Stomach (tissue), 9 donors: ENCODE data around the gene CISH. TPM values are rescaled to one million over a fixed set of nuclear protein-coding genes. Genes with fewer than 3 reads are reported as not detected.
A peak's percentile ranks its signal among the peaks of the same experiment; 100 is the strongest.

Source experiments
- DNase-seq, 2 donors: peaks; one replicate each; pipeline versions ENCODE4 v3.0.0 to v3.0.0-alpha.2; 2013 to 2019
- H3K27ac ChIP-seq, 5 donors: fragments of 200-600 bp in 4 of 5; sonication (generic) in 4 of 5; one replicate each; pipeline ENCODE4 v1.5.1; 2013 to 2019; ENCODE audit warnings: mild to moderate bottlenecking in 1 of 5, moderate library complexity in 1 of 5
- H3K27me3 ChIP-seq, 3 donors: fragments of 200-600 bp; sonication (generic); one replicate each; pipeline ENCODE4 v1.5.1; 2017 to 2019; ENCODE audit warnings: mixed run types in 1 of 3
- H3K36me3 ChIP-seq, 4 donors: fragments of 200-600 bp; sonication (generic); 1 replicate in 3 of 4; 2 replicates in 1 of 4; pipeline ENCODE4 v1.5.1; 2016 to 2019
- H3K4me1 ChIP-seq, 4 donors: fragments of 200-600 bp; sonication (generic); one replicate each; pipeline ENCODE4 v1.5.1; 2016 to 2019
- H3K4me3 ChIP-seq, 4 donors: fragments of 200-600 bp; sonication (generic) in 3 of 4; one replicate each; pipeline ENCODE4 v1.5.1; 2016 to 2019; ENCODE audit warnings: mild to moderate bottlenecking in 1 of 4
- H3K9me3 ChIP-seq, 4 donors: fragments of 200-600 bp; sonication (generic); one replicate each; pipeline ENCODE4 v1.5.1; 2016 to 2019
- CTCF ChIP-seq, 7 experiments: fragments of 450-650 bp in 4 of 7; fragments of 200-600 bp in 3 of 7; sonication (generic) in 3 of 7; IDR thresholded peaks; one replicate each; pipeline ENCODE4 v1.5.1; 2016 to 2019; ENCODE audit warnings: antibody characterized with exemption in 7 of 7, control low read depth in 2 of 7, mild to moderate bottlenecking in 1 of 7
- EP300 ChIP-seq: sonication (generic); formaldehyde crosslinking; IDR thresholded peaks from one replicate; pipeline ENCODE4 v1.6.1; 2017; ENCODE audit warnings: antibody characterized with exemption
- POLR2A ChIP-seq, 4 donors: fragments of 450-650 bp; IDR thresholded peaks; one replicate each; pipeline ENCODE4 v1.6.1; 2016; ENCODE audit warnings: antibody characterized with exemption in 4 of 4, control low read depth in 2 of 4, mild to moderate bottlenecking in 1 of 4, moderate library complexity in 1 of 4
- POLR2AphosphoS5 ChIP-seq, 3 donors: sonication (generic); formaldehyde crosslinking; IDR thresholded peaks; one replicate each; pipeline ENCODE4 v1.6.1; 2016; ENCODE audit warnings: antibody characterized with exemption in 3 of 3
- WGBS, 5 donors: extraction: QIAGEN DNeasy Blood & Tissue Kit in 3 of 5; methylation state at CpG; one replicate each; pipeline versions ENCODE4 v1.1.5 to v1.1.7; 2013 to 2018; 5-methylcytosine and 5-hydroxymethylcytosine counted together
- intact Hi-C: fragments of 100-400 bp; cut with DNase I; formaldehyde crosslinking; loops from one replicate; pipeline ENCODE4 v1.15.1; 2023; ENCODE audit warnings: low total_unique reads
- polyA plus RNA-seq, 3 donors: library from polyadenylated mRNA; stranded (reverse); fragments of 200-250 nt; gene quantifications; one replicate each; pipeline ENCODE4 v1.2.3, GENCODE V29; 2013
- total RNA-seq, 5 donors: library from RNA; depleted of rRNA; stranded (reverse); fragments of >200 nt; gene quantifications; one replicate each; pipeline versions ENCODE4 v1.1.0 to v1.2.3, GENCODE V29; 2014 to 2016
- donor health status: healthy with polysubstance abuse.
- donor health status: Bipolar disorder and iron deficiency.
- donor health status: healthy.

The CISH gene
- total and polyA plus RNA-seq, 8 donors, result 1.8 to 11.5 (median 5.6) TPM

GRCh38 chr3:50609071-50609762 lies 2.4 kb downstream of the CISH start:
- Histone ChIP-seq H3K4me1 (peaks cover 52 to 95% (median 90%) of the 10 kb centered on the region in 4 donors), H3K27ac (peak overlapping the region; percentile 11 to 97 (median 91)), H3K36me3 (peaks cover 19 to 39% (median 38%) of the 10 kb centered on the region in 4 donors), H3K27me3 (no peaks in the 10 kb centered on the region), H3K9me3 (no peaks in the 10 kb centered on the region), H3K4me3 (peak overlapping the region; percentile 59 to 83 (median 71))
- WGBS, 5 donors, result 62 to 86% (median 80%) methylated on average over 4 to 5 of the region's 5 CpGs
- DNase-seq, result no peak
- intact Hi-C loops, result no loop called here
- TF ChIP-seq CTCF (IDR thresholded peaks at IDR 0.05), result no peak
- no peak for TF ChIP-seq POLR2AphosphoS5 (IDR thresholded peaks at IDR 0.05)
- no peak for TF ChIP-seq EP300
- no peak for TF ChIP-seq POLR2A (IDR thresholded peaks at IDR 0.05)

- Histone ChIP-seq H3K4me1 (peaks cover 61 to 95% (median 92%) of the 10 kb centered on the region in 4 donors), H3K27ac (peak overlapping the region in 3 of 5 donors; percentile 95 to 97 (median 96)), H3K36me3 (peaks cover 19 to 40% (median 39%) of the 10 kb centered on the region in 4 donors), H3K4me3 (peak overlapping the region in 2 of 4 donors; percentile 60 to 83), H3K27me3 (no peaks in the 10 kb centered on the region), H3K9me3 (no peaks in the 10 kb centered on the region)
- no peak for TF ChIP-seq EP300
- no peak for TF ChIP-seq CTCF (IDR thresholded peaks at IDR 0.05)
- no peak for TF ChIP-seq POLR2A (IDR thresholded peaks at IDR 0.05)
- no peak for TF ChIP-seq POLR2AphosphoS5 (IDR thresholded peaks at IDR 0.05)
- intact Hi-C loops, result no loop called here
- DNase-seq, result no peak
- 54 to 77% (median 73%) methylated on average over 7 of the region's 7 CpGs for WGBS, 5 donors
Observed at GRCh38 chr3:50608278-50608677, 3.3 kb downstream of the CISH start.

DNA sequence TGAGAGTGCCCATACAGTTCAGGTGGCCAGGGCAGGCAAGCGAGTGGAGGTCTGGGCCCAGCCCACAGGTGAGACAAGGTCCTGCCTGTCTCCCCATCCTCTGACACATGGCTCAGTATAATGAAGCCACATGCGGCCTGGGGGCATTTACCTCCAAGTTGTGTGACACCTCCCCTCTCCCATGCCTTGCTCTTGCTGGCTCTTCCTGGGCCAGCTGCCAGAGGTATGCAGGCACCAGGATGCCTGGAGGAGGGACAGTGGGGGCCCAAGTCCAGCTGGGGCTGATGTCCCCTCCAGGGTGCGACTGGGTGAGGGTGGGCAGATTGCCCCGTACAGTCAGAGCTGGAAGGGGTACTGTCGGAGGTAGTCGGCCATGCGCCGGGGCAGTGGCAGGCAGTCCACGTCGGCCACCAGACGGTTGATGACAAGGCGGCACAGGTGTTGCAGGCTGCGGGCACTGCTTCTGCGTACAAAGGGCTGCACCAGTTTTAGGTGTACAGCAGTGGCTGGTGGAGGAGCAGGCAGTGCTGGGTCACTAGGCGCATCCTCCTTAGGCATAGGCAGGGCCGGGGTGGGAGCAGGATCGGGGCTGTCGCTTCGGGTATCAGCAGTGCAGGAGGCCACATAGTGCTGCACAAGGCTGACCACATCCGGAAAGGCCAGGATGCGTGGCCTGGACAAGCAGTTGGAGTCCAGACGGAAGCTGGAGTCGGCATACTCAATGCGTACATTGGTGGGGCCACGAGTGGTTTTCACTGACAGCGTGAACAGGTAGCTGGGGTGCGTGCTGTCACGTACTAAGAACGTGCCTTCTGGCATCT lies 4.1 kb downstream of the CISH start:
- Histone ChIP-seq H3K9me3 (no peaks in the 10 kb centered on the region), H3K4me3 (peak overlapping the region in 2 of 4 donors; percentile 60 to 83), H3K27ac (peak overlapping the region in 3 of 5 donors; percentile 95 to 97 (median 96)), H3K36me3 (peaks cover 19 to 40% (median 39%) of the 10 kb centered on the region in 4 donors), H3K4me1 (peaks cover 69 to 95% (median 92%) of the 10 kb centered on the region in 4 donors), H3K27me3 (no peaks in the 10 kb centered on the region)
- intact Hi-C loops, result no loop called here
- 66 to 80% (median 77%) methylated on average over 19 to 29 of the region's 29 CpGs for WGBS, 5 donors
- TF ChIP-seq POLR2AphosphoS5 (IDR thresholded peaks at IDR 0.05), result no peak
- TF ChIP-seq EP300, result no peak
- TF ChIP-seq POLR2A (IDR thresholded peaks at IDR 0.05), result no peak
- TF ChIP-seq CTCF (IDR thresholded peaks at IDR 0.05), result no peak
- DNase-seq, result no peak

DNA sequence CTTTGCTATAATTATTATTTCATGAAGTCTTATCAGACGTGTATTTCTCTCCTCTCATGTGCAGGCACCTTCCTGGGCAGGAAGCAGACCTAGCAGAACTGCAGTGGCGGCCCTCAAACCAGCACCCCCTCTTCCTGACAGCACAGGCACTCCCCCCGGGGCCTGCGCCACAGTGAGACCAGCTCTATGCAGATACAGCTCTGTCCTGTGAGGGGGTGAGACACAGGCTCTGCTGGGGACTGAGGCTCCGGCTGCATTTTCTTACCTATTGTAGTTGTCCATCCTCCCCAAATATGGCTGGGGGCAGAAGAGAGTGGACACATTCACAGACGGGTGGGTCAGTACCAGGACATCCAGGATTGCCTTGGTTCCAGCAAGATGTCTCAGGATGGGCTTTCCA lies 5.0 kb downstream of the CISH start:
- H3K27me3 ChIP-seq, result no peaks in the 10 kb centered on the region
- peaks cover 78 to 98% (median 96%) of the 10 kb centered on the region in 4 donors for H3K4me1 ChIP-seq
- H3K36me3 ChIP-seq, result peaks cover 19 to 40% (median 39%) of the 10 kb centered on the region in 4 donors
- no peaks in the 10 kb centered on the region for H3K9me3 ChIP-seq
- TF ChIP-seq POLR2AphosphoS5 (IDR thresholded peaks at IDR 0.05) (no peak), EP300 (no peak), CTCF (IDR thresholded peaks at IDR 0.05) (no peak), POLR2A (IDR thresholded peaks at IDR 0.05) (no peak)
- WGBS, 5 donors, result 57 to 71% (median 61%) methylated on average over 6 of the region's 6 CpGs
- peak overlapping the region in 2 of 4 donors; percentile 60 to 83 for H3K4me3 ChIP-seq
- no peak for DNase-seq
- H3K27ac ChIP-seq, result peak overlapping the region; percentile 26 to 97 (median 95)
- intact Hi-C loops, result no loop called here
